ENCODE data around the gene DCAF6.
A peak's percentile ranks its signal among the peaks of the same experiment; 100 is the strongest.

The DCAF6 gene

GRCh38 chr1:167968569-167968968, 32.1 kb downstream of the DCAF6 start:
- DNase-seq (ENCODE audit: low read depth), result no peak

- no peak for DNase-seq (ENCODE audit: low read depth)
Measured at GRCh38 chr1:167973832-167974231, 37.3 kb downstream of the DCAF6 start.

GRCh38 chr1:167974698-167975097, 38.2 kb downstream of the DCAF6 start:
- DNase-seq (ENCODE audit: low read depth), result no peak

- no peak for DNase-seq (ENCODE audit: low read depth)
Measured at GRCh38 chr1:167977245-167977644, 40.8 kb downstream of the DCAF6 start.

GRCh38 chr1:167981933-167982332, 45.5 kb downstream of the DCAF6 start:
- DNase-seq (ENCODE audit: low read depth), result no peak

GRCh38 chr1:167983797-167984420, 47.4 kb downstream of the DCAF6 start:
- DNase-seq (ENCODE audit: low read depth), result no peak

GRCh38 chr1:167984886-167985489, 48.5 kb downstream of the DCAF6 start:
- no peak for DNase-seq (ENCODE audit: low read depth)

GRCh38 chr1:167987174-167987573, 50.7 kb downstream of the DCAF6 start:
- no peak for DNase-seq (ENCODE audit: low read depth)

- peak; percentile 5 for DNase-seq (ENCODE audit: low read depth)
Measured at GRCh38 chr1:167991546-167991945, 55.1 kb downstream of the DCAF6 start.

GRCh38 chr1:167993720-167994119, 57.2 kb downstream of the DCAF6 start:
- DNase-seq (ENCODE audit: low read depth), result no peak

- no peak for DNase-seq (ENCODE audit: low read depth)
Measured at GRCh38 chr1:167994560-167994959, 58.1 kb downstream of the DCAF6 start.

- no peak for DNase-seq (ENCODE audit: low read depth)
Measured at GRCh38 chr1:167995038-167995437, 58.6 kb downstream of the DCAF6 start.

GRCh38 chr1:167996266-167996665, 59.8 kb downstream of the DCAF6 start:
- no peak for DNase-seq (ENCODE audit: low read depth)

GRCh38 chr1:167997037-167997575, 60.6 kb downstream of the DCAF6 start:
- no peak for DNase-seq (ENCODE audit: low read depth)

- no peak for DNase-seq (ENCODE audit: low read depth)
Measured at GRCh38 chr1:167999877-168000276, 63.4 kb downstream of the DCAF6 start.

- DNase-seq (ENCODE audit: low read depth), result no peak
Measured at GRCh38 chr1:168000656-168001055, 64.2 kb downstream of the DCAF6 start.

- DNase-seq (ENCODE audit: low read depth), result no peak
Measured at GRCh38 chr1:168001213-168001612, 64.7 kb downstream of the DCAF6 start.

GRCh38 chr1:168004531-168004930, 68.0 kb downstream of the DCAF6 start:
- DNase-seq (ENCODE audit: low read depth), result no peak

- no peak for DNase-seq (ENCODE audit: low read depth)
Measured at GRCh38 chr1:168005529-168005928, 69.0 kb downstream of the DCAF6 start.

GRCh38 chr1:168007691-168008090, 71.2 kb downstream of the DCAF6 start:
- no peak for DNase-seq (ENCODE audit: low read depth)

- DNase-seq (ENCODE audit: low read depth), result no peak
Measured at GRCh38 chr1:168008595-168008994, 72.1 kb downstream of the DCAF6 start.

- no peak for DNase-seq (ENCODE audit: low read depth)
Measured at GRCh38 chr1:168009322-168009721, 72.8 kb downstream of the DCAF6 start.

GRCh38 chr1:168019407-168019806, 82.9 kb downstream of the DCAF6 start:
- no peak for DNase-seq (ENCODE audit: low read depth)

- no peak for DNase-seq (ENCODE audit: low read depth)
Measured at GRCh38 chr1:168031198-168031597, 94.7 kb downstream of the DCAF6 start.

Measured in fibroblast of gingiva (primary cell).